Measurements from ENCODE around the gene ATP4B. TPM values are rescaled to one million over a fixed set of nuclear protein-coding genes. Genes with fewer than 3 reads are reported as not detected.

ATP4B gene
- total RNA-seq, 1 experiment from 2014 or later, result not detected

- no peaks in the 10 kb centered on the region for H3K27me3 Mint-ChIP-seq (ENCODE audit: low read depth)
- POLR2A ChIA-PET, result no interaction called here
- H3K9me3 Mint-ChIP-seq, result peaks cover 8% of the 10 kb centered on the region
- peaks cover 4% of the 10 kb centered on the region for H3K36me3 Mint-ChIP-seq
- CTCF ChIA-PET, result interaction anchor here (0.6 to 1.0 kb wide), 5 partner anchors 32 to 378 kb away, joined by 3 to 6 read pairs (median 5); no protein-coding TSS in a partner anchor
- no peak overlapping the region for H3K27ac Mint-ChIP-seq
- peak; percentile 60 for ATAC-seq
- DNase-seq (ENCODE audit: low spot score), result peak; percentile 17
- TF ChIP-seq, protein P1, sequence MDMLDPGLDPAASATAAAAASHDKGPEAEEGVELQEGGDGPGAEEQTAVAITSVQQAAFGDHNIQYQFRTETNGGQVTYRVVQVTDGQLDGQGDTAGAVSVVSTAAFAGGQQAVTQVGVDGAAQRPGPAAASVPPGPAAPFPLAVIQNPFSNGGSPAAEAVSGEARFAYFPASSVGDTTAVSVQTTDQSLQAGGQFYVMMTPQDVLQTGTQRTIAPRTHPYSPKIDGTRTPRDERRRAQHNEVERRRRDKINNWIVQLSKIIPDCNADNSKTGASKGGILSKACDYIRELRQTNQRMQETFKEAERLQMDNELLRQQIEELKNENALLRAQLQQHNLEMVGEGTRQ (CRISPR knock-in tag; IDR thresholded peaks at IDR 0.05), result peak; percentile 33; the same call in 1 of the 2 replicates
- no peak for TF ChIP-seq NFYB (CRISPR knock-in tag; conservative IDR thresholded peaks at IDR 0.05; ENCODE audit: low read depth)
- peak; percentile 63; the same call in 1 of the 2 replicates for TF ChIP-seq ESRRA (CRISPR knock-in tag; IDR thresholded peaks at IDR 0.05; ENCODE audit: borderline replicate concordance)
- TF ChIP-seq ATF3 (CRISPR knock-in tag; conservative IDR thresholded peaks at IDR 0.05), result no peak
- no peak for TF ChIP-seq NFATC4 (CRISPR knock-in tag; IDR thresholded peaks at IDR 0.05)
- no peak overlapping the region for H3K4me3 Mint-ChIP-seq
- H3K4me1 Mint-ChIP-seq, result no peaks in the 10 kb centered on the region; the same call in 1 of the 2 replicates
Observed at GRCh38 chr13:113649212-113649611, 8.8 kb downstream of the ATP4B start.

DNA sequence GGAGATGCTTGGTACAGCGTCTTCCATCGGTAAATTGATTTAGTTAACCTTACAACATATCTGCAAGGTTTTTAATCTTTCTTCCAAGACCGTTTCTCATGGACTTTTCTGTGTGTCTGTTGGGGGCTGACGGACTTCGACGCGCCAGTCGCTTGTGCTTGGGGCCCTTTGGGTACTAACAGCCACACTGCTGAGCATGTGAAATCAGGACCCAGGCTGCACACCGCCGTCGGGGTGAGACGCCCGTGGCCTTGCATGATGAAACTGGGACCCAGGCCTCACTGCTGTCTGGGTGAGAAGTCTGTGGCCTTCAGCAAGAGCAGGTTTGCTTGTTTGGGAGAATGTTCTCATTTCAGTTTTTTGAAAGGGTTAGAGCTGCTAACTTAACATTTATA lies 9.8 kb downstream of the ATP4B start:
- ChIA-PET CTCF (no interaction called here), POLR2A (no interaction called here)
- Mint-ChIP-seq H3K4me3 (no peak overlapping the region), H3K4me1 (no peaks in the 10 kb centered on the region; the same call in 1 of the 2 replicates), H3K9me3 (peaks cover 13% of the 10 kb centered on the region), H3K36me3 (peaks cover 10% of the 10 kb centered on the region), H3K27me3 (ENCODE audit: low read depth) (no peaks in the 10 kb centered on the region), H3K27ac (peak overlapping the region; percentile 74; the same call in 1 of the 2 replicates)
- no peak for TF ChIP-seq ZNF532 (CRISPR knock-in tag; IDR thresholded peaks at IDR 0.05; ENCODE audit: borderline replicate concordance)
- TF ChIP-seq ZNF425 (CRISPR knock-in tag; conservative IDR thresholded peaks at IDR 0.05), result no peak
- TF ChIP-seq, protein P2, sequence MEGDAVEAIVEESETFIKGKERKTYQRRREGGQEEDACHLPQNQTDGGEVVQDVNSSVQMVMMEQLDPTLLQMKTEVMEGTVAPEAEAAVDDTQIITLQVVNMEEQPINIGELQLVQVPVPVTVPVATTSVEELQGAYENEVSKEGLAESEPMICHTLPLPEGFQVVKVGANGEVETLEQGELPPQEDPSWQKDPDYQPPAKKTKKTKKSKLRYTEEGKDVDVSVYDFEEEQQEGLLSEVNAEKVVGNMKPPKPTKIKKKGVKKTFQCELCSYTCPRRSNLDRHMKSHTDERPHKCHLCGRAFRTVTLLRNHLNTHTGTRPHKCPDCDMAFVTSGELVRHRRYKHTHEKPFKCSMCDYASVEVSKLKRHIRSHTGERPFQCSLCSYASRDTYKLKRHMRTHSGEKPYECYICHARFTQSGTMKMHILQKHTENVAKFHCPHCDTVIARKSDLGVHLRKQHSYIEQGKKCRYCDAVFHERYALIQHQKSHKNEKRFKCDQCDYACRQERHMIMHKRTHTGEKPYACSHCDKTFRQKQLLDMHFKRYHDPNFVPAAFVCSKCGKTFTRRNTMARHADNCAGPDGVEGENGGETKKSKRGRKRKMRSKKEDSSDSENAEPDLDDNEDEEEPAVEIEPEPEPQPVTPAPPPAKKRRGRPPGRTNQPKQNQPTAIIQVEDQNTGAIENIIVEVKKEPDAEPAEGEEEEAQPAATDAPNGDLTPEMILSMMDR (IDR thresholded peaks at IDR 0.05), result no peak
- ATAC-seq (no peak), DNase-seq (ENCODE audit: low spot score) (peak; percentile 5)

- Mint-ChIP-seq H3K9me3 (peaks cover 17% of the 10 kb centered on the region), H3K4me3 (no peak overlapping the region), H3K27ac (no peak overlapping the region; the same call in 1 of the 2 replicates), H3K36me3 (peaks cover 13% of the 10 kb centered on the region), H3K4me1 (no peaks in the 10 kb centered on the region; the same call in 1 of the 2 replicates), H3K27me3 (ENCODE audit: low read depth) (no peaks in the 10 kb centered on the region)
- ATAC-seq (no peak), DNase-seq (ENCODE audit: low spot score) (peak; percentile 8)
- POLR2A ChIA-PET, result no interaction called here
- CTCF ChIA-PET, result no interaction called here
- TF ChIP-seq, protein P3, sequence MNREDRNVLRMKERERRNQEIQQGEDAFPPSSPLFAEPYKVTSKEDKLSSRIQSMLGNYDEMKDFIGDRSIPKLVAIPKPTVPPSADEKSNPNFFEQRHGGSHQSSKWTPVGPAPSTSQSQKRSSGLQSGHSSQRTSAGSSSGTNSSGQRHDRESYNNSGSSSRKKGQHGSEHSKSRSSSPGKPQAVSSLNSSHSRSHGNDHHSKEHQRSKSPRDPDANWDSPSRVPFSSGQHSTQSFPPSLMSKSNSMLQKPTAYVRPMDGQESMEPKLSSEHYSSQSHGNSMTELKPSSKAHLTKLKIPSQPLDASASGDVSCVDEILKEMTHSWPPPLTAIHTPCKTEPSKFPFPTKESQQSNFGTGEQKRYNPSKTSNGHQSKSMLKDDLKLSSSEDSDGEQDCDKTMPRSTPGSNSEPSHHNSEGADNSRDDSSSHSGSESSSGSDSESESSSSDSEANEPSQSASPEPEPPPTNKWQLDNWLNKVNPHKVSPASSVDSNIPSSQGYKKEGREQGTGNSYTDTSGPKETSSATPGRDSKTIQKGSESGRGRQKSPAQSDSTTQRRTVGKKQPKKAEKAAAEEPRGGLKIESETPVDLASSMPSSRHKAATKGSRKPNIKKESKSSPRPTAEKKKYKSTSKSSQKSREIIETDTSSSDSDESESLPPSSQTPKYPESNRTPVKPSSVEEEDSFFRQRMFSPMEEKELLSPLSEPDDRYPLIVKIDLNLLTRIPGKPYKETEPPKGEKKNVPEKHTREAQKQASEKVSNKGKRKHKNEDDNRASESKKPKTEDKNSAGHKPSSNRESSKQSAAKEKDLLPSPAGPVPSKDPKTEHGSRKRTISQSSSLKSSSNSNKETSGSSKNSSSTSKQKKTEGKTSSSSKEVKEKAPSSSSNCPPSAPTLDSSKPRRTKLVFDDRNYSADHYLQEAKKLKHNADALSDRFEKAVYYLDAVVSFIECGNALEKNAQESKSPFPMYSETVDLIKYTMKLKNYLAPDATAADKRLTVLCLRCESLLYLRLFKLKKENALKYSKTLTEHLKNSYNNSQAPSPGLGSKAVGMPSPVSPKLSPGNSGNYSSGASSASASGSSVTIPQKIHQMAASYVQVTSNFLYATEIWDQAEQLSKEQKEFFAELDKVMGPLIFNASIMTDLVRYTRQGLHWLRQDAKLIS (CRISPR knock-in tag; IDR thresholded peaks at IDR 0.05; ENCODE audit: borderline replicate concordance), result no peak
- TF ChIP-seq ARID4B (CRISPR knock-in tag; IDR thresholded peaks at IDR 0.05; ENCODE audit: borderline replicate concordance), result no peak
Observed at GRCh38 chr13:113647351-113648215, 10.4 kb downstream of the ATP4B start.

Data from WTC11 (cell line).